Measurements from ENCODE around the gene STX18. TPM values are rescaled to one million over a fixed set of nuclear protein-coding genes. Genes with fewer than 3 reads are reported as not detected.

Gene STX18
- total RNA-seq, 1 experiment from 2014 or later, result 20.9 TPM

- H4K91ac ChIP-seq (ENCODE audit: insufficient read length, low read depth, low read length), result no peak overlapping the region
- TF ChIP-seq CTCF (conservative IDR thresholded peaks at IDR 0.05), result no peak
- H3K9ac ChIP-seq (ENCODE audit: extremely low read depth, insufficient read length, low read length), result no peak overlapping the region
- no peak overlapping the region for H4K8ac ChIP-seq (replicated peaks; ENCODE audit: insufficient read length, low read depth, low read length)
- H3K4me3 Mint-ChIP-seq, result no peak overlapping the region
- H3K9me3 ChIP-seq (ENCODE audit: control insufficient read depth, low read depth, low read length), result no peaks in the 10 kb centered on the region
- H3K27me3 Mint-ChIP-seq (ENCODE audit: low read depth), result peaks cover 51% of the 10 kb centered on the region
- no peak overlapping the region for H3T11ph ChIP-seq (ENCODE audit: low read length)
- H3K27ac Mint-ChIP-seq, result no peak overlapping the region
- H2BK5ac ChIP-seq (ENCODE audit: insufficient read length, low read length), result no peak overlapping the region
- peaks cover 0 to 22% (median 16%) of the 10 kb centered on the region in 3 experiments; a peak in 6 of 7 replicates for H3K36me3 Mint-ChIP-seq (ENCODE audit: insufficient read depth in 1 of 3, low read depth in 3 of 3)
- H2BK12ac ChIP-seq (ENCODE audit: insufficient read length, low read depth, low read length), result no peak overlapping the region
- H3K27me3 ChIP-seq (ENCODE audit: insufficient read depth, low read length), result no peaks in the 10 kb centered on the region
- no CpG with 5 or more reads among the region's 9 CpGs for WGBS (ENCODE audit: extremely low coverage, insufficient read length, low lambda C conversion rate)
- no peaks in the 10 kb centered on the region for H3K23me2 ChIP-seq (ENCODE audit: insufficient read length, low read depth, low read length, poor library complexity, severe bottlenecking)
- no peak overlapping the region for H3K14ac ChIP-seq (ENCODE audit: insufficient read depth, low read length)
- no peak overlapping the region for H2BK120ac ChIP-seq (ENCODE audit: low read depth, low read length, poor library complexity, severe bottlenecking)
- no peak overlapping the region for H3K18ac ChIP-seq (ENCODE audit: insufficient read length, low read depth, low read length)
- H3K4me1 Mint-ChIP-seq, result peaks cover 14 to 17% of the 10 kb centered on the region in 2 experiments
- no peak overlapping the region for H3K4me2 ChIP-seq (ENCODE audit: insufficient read depth, insufficient read length, low read length)
- no peaks in the 10 kb centered on the region for H3K79me1 ChIP-seq (ENCODE audit: insufficient read depth, low read depth, low read length, poor library complexity, severe bottlenecking)
- no peaks in the 10 kb centered on the region for H3K79me2 ChIP-seq (ENCODE audit: insufficient read depth, low read length)
- peaks cover 0 to 2% of the 10 kb centered on the region in 2 experiments; a peak in 2 of 5 replicates for H3K9me3 Mint-ChIP-seq
- H3K56ac ChIP-seq (ENCODE audit: insufficient read length, low read depth, low read length), result no peak overlapping the region
- H3K4ac ChIP-seq (ENCODE audit: low read depth, low read length), result no peak overlapping the region
- no peak for DNase-seq
- no peak overlapping the region for H4K5ac ChIP-seq (ENCODE audit: insufficient read length, low read depth, low read length)
- no peak overlapping the region for H3K23ac ChIP-seq (ENCODE audit: insufficient read length, low read depth, low read length)
- H4K20me1 ChIP-seq (ENCODE audit: control insufficient read depth, insufficient read depth, insufficient read length), result no peaks in the 10 kb centered on the region
- no peak overlapping the region for H2AFZ ChIP-seq (ENCODE audit: low read length)
- H3K27ac ChIP-seq (ENCODE audit: insufficient read length, low read depth, low read length), result no peak overlapping the region
- H2BK20ac ChIP-seq (ENCODE audit: low read depth, low read length, poor library complexity, severe bottlenecking), result no peak overlapping the region
- H2BK15ac ChIP-seq (ENCODE audit: low read depth, low read length), result no peak overlapping the region
- peaks cover 5% of the 10 kb centered on the region; the same call in 1 of the 2 replicates for H3K4me1 ChIP-seq (ENCODE audit: insufficient read depth, low read length)
- no peak overlapping the region for H2AK5ac ChIP-seq (ENCODE audit: insufficient read length, low read length)
Observed at GRCh38 chr4:4394644-4395043, 147.2 kb downstream of the STX18 start.
